Stimulated activated CD4-positive, alpha-beta T cell treated with anti-CD3 and anti-CD28 coated beads, TNF-alpha, amount 100 ng/mL, for 1 hour (primary cell): ENCODE measurements around the gene MKI67.
"Not testable (repeated sequence)": the region's sequence is repeated elsewhere in the genome, so short reads cannot be mapped to it uniquely, and the experiment has no call there.

ENCODE experiments used
- DNase-seq, 3 donors: peaks; one replicate each; pipeline ENCODE4 v3.0.0-alpha.2; 2020; ENCODE audit warnings: low read depth in 3 of 3, low spot score in 1 of 3

MKI67 gene

GRCh38 chr10:128111696-128112095 is 14.5 kb downstream of the MKI67 start:
- DNase-seq, result no peak

DNA sequence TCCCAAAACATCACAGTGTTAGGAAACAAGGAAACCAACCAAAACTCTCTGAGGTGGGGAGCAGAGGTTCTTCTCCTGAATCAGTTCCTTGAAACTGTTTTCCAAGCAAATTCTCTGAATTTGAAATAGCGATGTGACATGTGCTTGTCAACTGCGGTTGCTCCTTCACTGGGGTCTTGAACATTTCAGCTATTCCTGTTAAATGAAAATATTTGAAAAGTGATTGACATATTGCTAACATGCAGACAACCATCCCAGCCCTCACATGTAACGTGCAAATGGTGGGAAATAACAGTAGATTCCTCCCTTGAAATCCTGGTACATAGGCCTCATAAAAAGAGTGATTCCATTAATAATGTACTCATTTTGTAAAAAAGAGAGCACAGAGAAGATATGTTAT is 15.9 kb downstream of the MKI67 start:
- no peak for DNase-seq

DNA sequence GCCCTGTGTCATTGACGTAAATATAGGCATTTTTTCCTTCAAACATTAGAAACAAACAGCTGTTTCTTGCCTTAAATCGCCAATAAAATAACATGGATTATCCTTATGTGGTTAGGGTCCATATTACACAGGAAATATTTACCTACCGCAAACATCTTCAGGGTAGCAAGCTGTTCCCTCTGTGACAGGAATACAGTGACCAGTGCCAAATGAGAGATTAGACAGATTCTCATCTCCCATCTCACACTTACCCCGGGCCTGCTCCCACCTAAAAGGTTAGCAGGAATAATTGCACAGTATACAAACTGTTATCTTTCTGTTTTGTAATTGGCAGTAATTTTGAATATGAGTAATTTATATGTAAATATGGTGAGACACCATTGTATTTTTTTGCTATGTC is 16.5 kb downstream of the MKI67 start:
- DNase-seq, result no peak

DNA sequence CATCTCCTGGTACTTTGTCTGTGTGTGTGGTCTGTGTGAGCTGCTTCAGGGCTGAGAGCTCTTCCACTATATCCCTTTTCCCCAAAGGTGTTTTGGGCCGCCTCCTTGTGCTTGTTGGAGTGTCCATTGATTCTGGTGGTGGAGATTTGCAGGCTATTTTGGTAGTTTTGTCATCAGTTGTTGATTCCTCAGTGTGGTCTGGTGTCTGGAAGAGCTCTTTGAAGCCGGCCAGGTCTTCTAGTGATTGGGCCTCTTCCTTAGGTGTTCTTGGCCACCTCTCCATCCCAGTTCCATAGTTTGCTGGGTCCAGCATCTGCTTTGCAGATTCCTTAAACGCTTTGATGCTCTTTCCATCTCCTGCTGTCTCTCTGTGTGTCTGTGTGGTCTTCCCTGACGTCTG is 20.8 kb downstream of the MKI67 start:
- DNase-seq, result no peak

GRCh38 chr10:128103229-128103714 is 23.0 kb downstream of the MKI67 start:
- DNase-seq, result no peak

DNA sequence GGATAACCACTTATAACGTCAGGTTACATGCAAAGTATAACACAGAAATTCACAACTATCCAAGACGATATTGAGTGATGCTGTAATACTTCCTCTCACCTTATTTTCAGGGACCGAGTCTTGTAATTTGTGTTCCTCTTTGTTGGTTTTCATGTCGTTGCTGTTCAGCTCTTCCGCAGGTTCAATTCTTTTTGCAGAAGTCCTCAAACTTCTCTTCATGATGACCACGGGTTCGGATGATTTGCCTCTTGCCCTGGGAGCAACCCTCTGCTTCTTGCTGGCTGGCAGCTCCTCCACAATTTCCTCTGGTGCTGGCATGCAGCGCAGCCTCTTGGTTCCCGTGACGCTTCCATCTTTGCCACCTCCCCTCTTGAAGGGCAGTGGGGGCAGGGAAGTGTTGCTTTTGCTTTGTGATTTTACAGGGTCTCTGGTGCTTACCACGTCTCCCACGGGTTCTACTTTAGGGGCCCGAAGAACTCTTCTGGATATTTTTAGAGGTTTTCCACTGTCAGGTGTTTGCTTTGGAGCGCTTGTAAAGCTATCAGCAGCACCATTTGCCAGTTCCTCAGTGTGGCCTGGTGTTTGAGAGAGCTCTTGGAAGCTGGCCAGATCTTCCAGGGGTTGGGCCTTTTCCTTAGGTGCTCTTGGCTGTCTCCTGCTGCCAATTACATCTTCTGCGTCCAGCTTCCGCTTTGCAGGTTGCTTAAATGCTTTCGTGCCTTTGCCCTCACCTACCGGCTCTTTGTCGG is 23.6 kb downstream of the MKI67 start:
- no peak for DNase-seq

GRCh38 chr10:128101901-128102300 is 24.3 kb downstream of the MKI67 start:
- DNase-seq, result no peak

DNA sequence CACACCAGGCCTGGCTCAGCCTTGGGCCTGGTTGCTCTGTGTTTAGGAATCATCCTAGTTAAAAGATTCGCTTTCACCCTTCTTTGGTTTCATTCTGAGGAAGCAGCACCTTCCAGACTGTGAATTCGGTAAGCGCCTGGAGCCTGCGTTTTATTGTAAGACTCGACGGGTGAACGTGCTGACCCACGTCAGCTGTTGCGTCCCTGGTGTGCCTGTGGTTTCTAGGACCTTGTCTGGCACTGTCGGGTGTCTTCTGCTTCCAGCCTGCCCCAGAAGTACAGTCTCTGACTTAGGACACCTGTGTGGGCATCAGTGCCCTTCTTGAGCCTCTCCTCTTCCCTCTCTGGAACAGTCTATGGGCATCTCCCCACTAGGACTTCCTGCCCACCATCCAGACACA is 26.3 kb downstream of the MKI67 start:
- no peak for DNase-seq

DNA sequence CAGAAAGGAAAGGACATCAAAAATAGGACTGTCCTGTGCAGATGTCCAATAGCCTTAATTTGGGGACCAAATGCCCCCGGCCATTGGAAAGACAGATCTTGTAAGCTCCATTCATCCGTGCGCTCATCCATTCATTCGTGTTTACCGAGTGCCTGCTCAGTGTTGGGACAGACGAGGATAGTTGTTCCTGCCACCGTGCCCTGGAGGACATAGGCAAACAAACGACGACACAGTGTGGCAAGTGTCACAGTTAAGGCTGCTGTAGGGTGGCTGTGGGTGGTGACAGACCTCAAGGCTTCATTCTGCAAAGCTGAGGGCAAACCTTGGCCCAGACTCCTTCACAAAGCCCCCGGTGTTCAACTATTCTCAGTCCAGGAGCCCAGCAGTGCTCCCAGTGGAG is 27.6 kb downstream of the MKI67 start:
- DNase-seq, result no peak

DNA sequence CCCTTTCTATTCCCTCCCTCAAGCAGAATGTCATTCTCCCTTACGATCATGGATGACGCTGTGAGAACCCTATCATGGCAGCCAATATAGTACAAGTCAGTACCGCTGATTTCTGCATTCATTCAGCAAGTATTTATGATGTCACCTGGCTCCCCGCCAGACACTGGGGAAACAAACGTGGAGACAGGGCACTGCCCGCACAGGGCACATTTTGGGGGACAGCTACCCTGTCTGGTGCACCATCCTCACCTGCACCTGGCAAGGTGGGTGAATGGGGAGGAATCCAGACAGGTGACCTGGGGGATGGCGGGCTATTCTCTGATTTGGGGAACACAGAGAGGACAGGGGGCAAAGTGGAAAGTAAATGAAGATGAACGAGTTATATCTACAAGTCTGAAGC is 28.4 kb downstream of the MKI67 start:
- no peak for DNase-seq

DNA sequence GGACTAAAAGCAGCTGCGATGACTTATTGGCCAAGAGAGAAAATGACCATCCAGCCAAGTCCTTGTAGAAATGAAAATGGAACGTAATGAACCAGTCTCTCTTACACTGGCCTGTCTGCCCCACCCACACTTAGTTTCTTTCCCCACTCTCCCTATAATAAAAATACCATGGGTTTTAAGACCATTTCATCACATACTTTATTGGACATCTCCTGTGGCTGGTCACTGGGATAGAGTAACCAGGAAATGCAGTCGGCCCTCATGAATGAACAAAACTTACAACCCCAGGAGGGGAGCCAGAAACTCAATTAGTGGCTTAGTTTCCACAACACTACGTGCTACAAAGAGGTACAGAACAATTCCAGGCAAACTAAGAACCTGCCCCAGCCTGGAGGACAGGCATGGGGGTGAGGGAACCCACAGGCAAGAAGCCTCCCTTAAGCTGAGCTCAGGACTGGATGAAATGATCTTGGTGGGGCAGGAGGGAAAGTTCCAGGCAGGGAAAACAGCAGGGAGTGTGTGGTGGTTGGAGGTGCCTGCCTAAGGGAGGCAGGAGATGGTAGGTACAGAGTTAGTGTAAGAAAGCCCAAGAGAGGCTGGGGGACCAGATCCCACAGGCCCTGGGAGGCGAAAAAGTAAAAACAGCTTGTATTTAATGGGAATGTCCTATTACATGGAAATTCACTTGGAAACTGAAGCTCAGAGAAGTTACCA is 29.6 kb downstream of the MKI67 start:
- DNase-seq, result no peak

DNA sequence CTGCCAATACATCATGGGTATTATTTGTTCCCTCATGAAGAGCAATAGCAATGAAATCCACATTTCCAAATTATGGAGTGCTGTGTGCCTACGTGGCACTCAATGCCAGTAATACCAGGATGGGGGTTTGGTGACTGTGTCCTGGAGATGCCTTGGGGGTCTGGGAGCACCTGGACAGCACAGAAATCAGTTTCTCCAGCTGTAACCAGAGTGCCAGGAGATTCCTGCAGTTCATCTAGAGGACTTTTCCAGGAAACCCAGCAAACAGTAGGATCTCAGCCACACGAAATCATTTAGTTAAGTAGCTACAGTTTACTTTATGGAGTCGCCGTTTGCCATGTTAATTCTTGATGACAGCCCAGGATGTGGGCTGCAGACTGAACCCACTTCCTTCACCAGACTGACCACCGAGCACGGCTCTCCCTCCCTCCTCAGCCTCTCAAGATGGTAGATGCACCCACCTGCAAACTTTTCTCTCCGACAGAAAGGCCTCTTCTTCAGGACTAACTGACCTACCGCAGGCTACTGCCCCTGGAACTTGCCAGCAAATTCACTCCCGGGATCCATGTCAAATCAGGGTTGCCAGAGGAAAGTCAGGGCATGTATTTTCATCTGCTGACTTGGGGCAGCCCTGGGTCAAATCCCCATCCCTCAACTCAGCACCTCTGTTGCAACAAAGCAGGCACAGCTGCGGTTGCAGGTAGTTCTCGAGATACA is 30.3 kb downstream of the MKI67 start:
- no peak for DNase-seq

DNA sequence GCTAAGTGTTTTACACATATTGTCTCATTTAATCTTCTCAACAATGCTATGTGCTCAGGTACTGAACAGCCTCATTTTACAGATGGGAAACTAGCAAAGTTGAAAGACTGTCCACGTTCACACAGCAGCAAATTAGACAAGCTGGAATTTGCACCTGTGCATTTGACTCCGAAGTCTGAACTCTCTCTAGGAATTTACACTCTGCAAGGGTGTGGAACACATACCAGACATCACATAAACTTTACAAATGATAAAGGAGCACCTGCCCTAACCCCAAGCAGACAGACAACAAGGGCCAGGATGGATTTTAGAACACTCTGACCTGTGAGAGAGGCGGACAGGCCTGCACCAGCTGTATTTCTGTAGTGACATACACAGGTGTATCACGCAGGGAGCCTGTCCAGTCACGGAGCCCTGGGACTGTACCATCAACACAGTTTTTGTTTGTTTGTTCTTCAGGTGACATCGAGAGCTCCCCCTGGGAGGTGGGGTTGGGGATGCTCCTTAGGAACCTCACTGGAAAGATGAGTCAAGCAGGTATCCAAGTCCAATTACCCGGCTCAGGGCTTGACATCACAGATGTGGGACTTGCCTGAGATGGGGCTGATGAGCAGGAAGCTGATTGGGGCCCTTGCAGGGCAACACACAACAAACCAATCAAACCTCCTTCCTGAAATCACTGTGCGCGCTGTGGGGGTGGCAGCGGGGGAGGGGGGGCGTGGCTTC is 31.0 kb downstream of the MKI67 start:
- DNase-seq, result no peak

DNA sequence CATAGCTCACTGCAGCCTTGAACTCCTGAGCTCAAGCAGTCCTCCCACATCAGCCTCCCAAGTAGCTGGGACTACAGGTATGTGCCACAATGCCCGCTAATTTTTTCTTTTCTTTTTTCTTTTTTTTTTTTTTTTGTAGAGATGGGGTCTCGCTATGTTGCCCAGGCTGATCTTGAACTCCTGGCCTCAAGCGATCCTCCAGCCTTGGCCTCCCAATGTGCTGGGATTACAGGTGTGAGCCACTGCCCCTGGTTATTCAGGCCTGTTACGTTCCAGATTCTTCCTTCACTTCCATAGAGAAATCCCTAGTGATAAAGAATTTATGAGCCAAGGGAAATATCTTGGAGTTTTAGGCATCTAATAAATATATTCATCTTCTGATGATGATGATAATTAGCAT is 31.6 kb downstream of the MKI67 start:
- DNase-seq, result not testable (repeated sequence)

- no peak for DNase-seq
Observed at GRCh38 chr10:128092454-128092853, 33.8 kb downstream of the MKI67 start.

DNA sequence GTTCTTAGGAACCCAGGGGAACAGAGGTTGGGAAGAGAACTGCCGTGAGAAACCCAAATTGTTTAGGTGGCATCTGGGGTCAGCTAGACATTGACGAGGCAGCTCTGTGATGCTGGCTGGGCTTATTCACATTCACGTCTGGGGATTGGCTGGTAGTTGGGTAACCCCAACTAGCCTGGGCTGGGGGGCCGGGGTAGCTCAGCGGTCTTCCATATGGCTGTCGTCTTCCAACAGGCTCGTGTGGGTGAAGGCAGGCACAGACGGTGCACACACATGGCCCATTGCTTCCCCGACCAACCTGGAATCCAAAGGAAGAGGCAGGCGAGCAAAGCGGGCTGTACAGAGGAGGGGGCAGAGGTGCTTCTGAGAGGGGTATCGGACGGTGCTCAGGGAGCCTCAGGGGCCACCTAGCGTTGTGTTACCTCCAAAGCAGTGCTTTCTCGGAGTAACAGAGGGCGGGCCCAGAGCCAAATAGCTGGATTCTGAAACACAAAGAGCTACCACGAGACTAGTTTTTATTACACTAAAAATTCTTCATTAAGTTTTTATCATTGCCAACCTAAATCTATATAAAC is 34.5 kb downstream of the MKI67 start:
- no peak for DNase-seq

- DNase-seq, result no peak
Observed at GRCh38 chr10:128087884-128088709, 38.1 kb downstream of the MKI67 start.

DNA sequence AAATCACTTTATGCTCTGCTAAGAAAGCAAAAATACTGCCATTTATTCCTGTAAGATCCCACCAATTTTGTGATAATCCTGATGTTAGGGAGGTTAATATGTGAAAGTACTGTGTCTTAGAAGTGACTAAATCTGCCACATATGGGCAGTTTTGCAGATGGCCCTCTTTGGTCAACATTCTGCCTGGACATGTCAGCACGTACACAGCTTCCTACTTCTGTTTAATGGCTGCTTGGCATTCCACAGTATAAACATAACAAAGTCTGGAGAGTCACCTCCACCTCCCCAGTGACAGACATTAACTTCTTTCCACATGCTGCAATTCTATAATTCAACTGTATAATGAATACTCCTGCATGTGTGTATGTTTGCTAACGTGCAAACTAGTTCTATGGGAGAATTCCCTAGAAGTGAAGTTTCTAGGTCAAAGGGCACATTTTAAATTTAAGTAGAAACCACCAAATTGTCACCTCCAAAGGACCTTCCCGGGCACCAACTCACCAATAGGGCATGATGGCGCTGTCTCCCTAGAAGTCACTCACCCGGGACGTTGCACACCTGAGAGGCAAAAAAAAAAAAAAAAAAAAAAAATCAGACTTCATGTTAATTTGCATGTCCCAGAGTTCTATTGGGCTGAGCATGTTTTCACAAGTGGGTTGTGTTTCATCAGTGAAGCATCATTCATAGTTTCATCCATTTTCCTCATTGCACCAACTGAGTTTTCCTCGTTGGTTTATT is 38.9 kb downstream of the MKI67 start:
- DNase-seq, result no peak
